ENCODE results near the gene RAD51B.

GRCh38 chr14:68696266-68696665 is 876.7 kb downstream of the RAD51B start:
- no peak for TF ChIP-seq POLR2A (IDR thresholded peaks at IDR 0.05; ENCODE audit: borderline replicate concordance, extremely low read depth, insufficient read depth, insufficient read length)
- TF ChIP-seq CTCF (IDR thresholded peaks at IDR 0.05 in 2 of 3, conservative IDR thresholded peaks at IDR 0.05 in 1 of 3; ENCODE audit: borderline replicate concordance in 1 of 3, insufficient read depth in 1 of 3, low read depth in 2 of 3, low read length in 2 of 3), result no peak
- no peak for TF ChIP-seq SP1 (IDR thresholded peaks at IDR 0.05; ENCODE audit: low read depth)
- TF ChIP-seq MAX (IDR thresholded peaks at IDR 0.05), result no peak
- TF ChIP-seq YY1 (IDR thresholded peaks at IDR 0.05; ENCODE audit: extremely low read depth, insufficient replicate concordance, low read depth, low read length), result no peak
- no peak for TF ChIP-seq POLR2AphosphoS5 (IDR thresholded peaks at IDR 0.05; ENCODE audit: low read depth, low read length)
- no peak for TF ChIP-seq REST (IDR thresholded peaks at IDR 0.05; ENCODE audit: low read depth)
- TF ChIP-seq CBX3 (IDR thresholded peaks at IDR 0.05; ENCODE audit: low read depth), result no peak
- TF ChIP-seq EZH2phosphoT487 (IDR thresholded peaks at IDR 0.05; ENCODE audit: borderline replicate concordance), result no peak
- no peak for TF ChIP-seq ZBTB33 (IDR thresholded peaks at IDR 0.05; ENCODE audit: extremely low read depth, insufficient replicate concordance, low read length)
- TF ChIP-seq JUND (IDR thresholded peaks at IDR 0.05), result no peak
- TF ChIP-seq SIN3A (IDR thresholded peaks at IDR 0.05; ENCODE audit: low read depth), result no peak
- TF ChIP-seq EZH2 (IDR thresholded peaks at IDR 0.05), result no peak
- TF ChIP-seq TCF7L2 (IDR thresholded peaks at IDR 0.05; ENCODE audit: borderline replicate concordance, extremely low read depth, insufficient read depth, insufficient read length), result no peak

Measured in HCT116 (cell line).